22Rv1 (cell line): ENCODE measurements around the gene PRSS38.
"Not testable (repeated sequence)": the region's sequence is repeated elsewhere in the genome, so short reads cannot be mapped to it uniquely, and the experiment has no call there.

Experiments used
- H3K27ac ChIP-seq: fragments of 450-650 bp; 2 replicates; pipeline ENCODE4 v1.5.1; 2017
- CTCF ChIP-seq: fragments of 450-650 bp; IDR thresholded peaks from 2 replicates; pipeline ENCODE4 v1.5.1; 2017; ENCODE audit warnings: mild to moderate bottlenecking
- ZFX ChIP-seq: fragments of 450-650 bp; IDR thresholded peaks from 2 replicates; pipeline ENCODE4 v1.6.1; 2017; ENCODE audit warnings: antibody characterized with exemption, borderline replicate concordance

PRSS38 gene

GRCh38 chr1:227838181-227838580 lies 22.7 kb downstream of the PRSS38 start:
- no peak overlapping the region for H3K27ac ChIP-seq
- TF ChIP-seq ZFX (no peak), CTCF (no peak)

GRCh38 chr1:227841096-227841495 lies 25.6 kb downstream of the PRSS38 start:
- TF ChIP-seq CTCF (no peak), ZFX (no peak)
- H3K27ac ChIP-seq: no peak overlapping the region

- TF ChIP-seq ZFX: no peak
- no peak for TF ChIP-seq CTCF
- no peak overlapping the region for H3K27ac ChIP-seq
These were observed 29.1 kb downstream of the PRSS38 start for GRCh38 chr1:227844320-227845146.

GRCh38 chr1:227845147-227845458 lies 29.6 kb downstream of the PRSS38 start:
- TF ChIP-seq ZFX (no peak), CTCF (no peak)
- H3K27ac ChIP-seq: no peak overlapping the region

GRCh38 chr1:227845519-227845918 lies 30.0 kb downstream of the PRSS38 start:
- no peak overlapping the region for H3K27ac ChIP-seq
- no peak for TF ChIP-seq CTCF
- TF ChIP-seq ZFX: no peak

- H3K27ac ChIP-seq: no peak overlapping the region
- TF ChIP-seq CTCF (no peak), ZFX (no peak)
These were observed 30.9 kb downstream of the PRSS38 start for GRCh38 chr1:227846265-227846858.

- H3K27ac ChIP-seq: not testable (repeated sequence)
These were observed 31.6 kb downstream of the PRSS38 start for GRCh38 chr1:227847046-227847445.

- TF ChIP-seq ZFX: no peak
- no peak for TF ChIP-seq CTCF
- H3K27ac ChIP-seq: no peak overlapping the region
These were observed 33.0 kb downstream of the PRSS38 start for GRCh38 chr1:227848430-227848932.
